NB4 (cell line): ENCODE measurements around the gene JAK1.

ENCODE experiments used
- DNase-seq: peaks from one replicate; pipeline ENCODE4 v3.0.0; 2010; ENCODE audit warnings: low read depth
- H3K4me3 ChIP-seq: one replicate; pipeline ENCODE4 v1.5.1; 2011; ENCODE audit warnings: mild to moderate bottlenecking, low read depth, low read length, moderate library complexity
- MAX ChIP-seq: IDR thresholded peaks from 2 replicates; pipeline ENCODE4 v1.6.1; 2011; ENCODE audit warnings: low read depth, low read length
- MYC ChIP-seq: IDR thresholded peaks from 2 replicates; pipeline ENCODE4 v1.6.1; 2011; ENCODE audit warnings: low read depth, low read length
- POLR2A ChIP-seq: IDR thresholded peaks from 2 replicates; pipeline ENCODE4 v1.6.1; 2011; ENCODE audit warnings: mild to moderate bottlenecking; ENCODE audit not compliant: insufficient read length; ENCODE audit errors: extremely low read depth
- TF ChIP-seq, protein P1 (sequence below): IDR thresholded peaks from one replicate; pipeline ENCODE4 v1.5.1; 2012; ENCODE audit warnings: low read depth, low read length

Gene JAK1

GRCh38 chr1:64942118-64942517 is 24.2 kb downstream of the JAK1 start:
- DNase-seq = no peak
- TF ChIP-seq, protein P1, sequence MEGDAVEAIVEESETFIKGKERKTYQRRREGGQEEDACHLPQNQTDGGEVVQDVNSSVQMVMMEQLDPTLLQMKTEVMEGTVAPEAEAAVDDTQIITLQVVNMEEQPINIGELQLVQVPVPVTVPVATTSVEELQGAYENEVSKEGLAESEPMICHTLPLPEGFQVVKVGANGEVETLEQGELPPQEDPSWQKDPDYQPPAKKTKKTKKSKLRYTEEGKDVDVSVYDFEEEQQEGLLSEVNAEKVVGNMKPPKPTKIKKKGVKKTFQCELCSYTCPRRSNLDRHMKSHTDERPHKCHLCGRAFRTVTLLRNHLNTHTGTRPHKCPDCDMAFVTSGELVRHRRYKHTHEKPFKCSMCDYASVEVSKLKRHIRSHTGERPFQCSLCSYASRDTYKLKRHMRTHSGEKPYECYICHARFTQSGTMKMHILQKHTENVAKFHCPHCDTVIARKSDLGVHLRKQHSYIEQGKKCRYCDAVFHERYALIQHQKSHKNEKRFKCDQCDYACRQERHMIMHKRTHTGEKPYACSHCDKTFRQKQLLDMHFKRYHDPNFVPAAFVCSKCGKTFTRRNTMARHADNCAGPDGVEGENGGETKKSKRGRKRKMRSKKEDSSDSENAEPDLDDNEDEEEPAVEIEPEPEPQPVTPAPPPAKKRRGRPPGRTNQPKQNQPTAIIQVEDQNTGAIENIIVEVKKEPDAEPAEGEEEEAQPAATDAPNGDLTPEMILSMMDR = no peak
- no peak for TF ChIP-seq MYC
- no peak for TF ChIP-seq MAX
- TF ChIP-seq POLR2A = no peak
- no peak overlapping the region for H3K4me3 ChIP-seq

DNA sequence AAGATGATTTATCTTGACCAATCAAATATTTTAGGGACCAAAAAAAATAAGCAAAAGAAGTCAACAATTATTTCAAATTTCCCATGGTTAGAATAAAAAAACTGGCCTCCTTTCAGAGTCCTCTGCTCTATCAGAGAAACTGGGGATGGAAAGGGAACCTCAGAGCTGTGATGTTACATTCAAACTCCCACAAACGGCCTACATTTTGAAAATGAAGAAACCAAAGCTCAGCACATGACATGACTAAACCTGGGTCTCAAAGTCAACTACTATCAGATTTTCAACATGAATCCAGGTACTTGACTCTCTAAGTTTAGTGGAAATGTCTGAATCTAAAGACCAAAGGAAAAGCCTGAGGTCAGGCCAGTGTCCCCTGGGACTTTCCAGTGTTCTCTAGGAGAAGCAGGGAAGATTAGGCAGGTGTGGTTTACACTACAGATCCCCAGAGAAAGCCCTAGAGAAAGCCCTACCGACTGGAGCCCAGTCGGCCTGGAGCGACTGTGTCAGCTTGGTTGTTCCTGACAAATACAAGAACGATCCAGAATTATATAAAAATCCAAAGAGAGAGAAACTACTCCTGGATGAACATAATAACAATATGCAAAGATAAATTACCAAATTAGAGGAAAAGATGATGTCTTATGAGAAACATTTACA is 24.8 kb downstream of the JAK1 start:
- no peak overlapping the region for H3K4me3 ChIP-seq
- DNase-seq = no peak
- no peak for TF ChIP-seq MAX
- no peak for TF ChIP-seq MYC
- no peak for TF ChIP-seq POLR2A
- TF ChIP-seq, protein P1 = no peak

DNA sequence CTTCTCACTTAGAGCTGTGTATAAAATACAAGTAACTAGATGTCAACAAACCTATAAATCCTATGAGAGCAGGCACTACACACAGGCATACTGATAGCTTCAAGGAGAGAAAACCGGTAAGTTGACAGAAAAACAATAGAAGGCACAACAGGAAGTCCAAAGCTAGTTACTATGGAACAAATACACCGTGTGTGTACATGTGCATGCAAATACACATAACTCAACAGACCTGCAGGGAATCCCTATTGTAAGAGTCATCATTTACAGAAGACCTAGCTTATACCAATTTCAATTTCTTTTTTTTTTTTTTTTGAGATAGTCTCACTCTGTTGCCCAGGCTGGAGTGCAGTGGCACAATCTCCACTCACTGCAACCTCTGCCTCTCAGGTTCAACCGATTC is 26.3 kb downstream of the JAK1 start:
- H3K4me3 ChIP-seq = no peak overlapping the region
- TF ChIP-seq MAX = no peak
- no peak for TF ChIP-seq POLR2A
- TF ChIP-seq, protein P1 = no peak
- no peak for TF ChIP-seq MYC
- DNase-seq = no peak

DNA sequence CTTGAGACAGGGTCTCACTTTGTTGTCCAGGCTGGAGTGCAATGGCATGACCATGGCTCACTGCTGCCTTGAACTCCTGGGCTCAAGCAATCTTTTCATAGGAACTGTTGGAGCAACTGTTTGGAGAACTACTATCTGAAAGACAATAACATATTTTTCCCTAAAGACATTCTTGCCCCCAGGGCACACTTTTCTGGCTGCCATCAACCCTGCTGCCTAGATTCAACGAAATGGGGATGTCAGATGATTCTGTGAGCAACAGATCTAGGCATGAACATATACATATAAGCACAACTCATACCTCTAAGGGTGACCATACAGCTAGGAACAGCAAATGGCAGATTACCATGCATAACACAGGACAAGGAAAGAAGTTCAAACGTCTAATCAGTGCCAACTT is 27.4 kb downstream of the JAK1 start:
- TF ChIP-seq MAX (no peak), MYC (no peak), POLR2A (no peak)
- TF ChIP-seq, protein P1 = no peak

DNA sequence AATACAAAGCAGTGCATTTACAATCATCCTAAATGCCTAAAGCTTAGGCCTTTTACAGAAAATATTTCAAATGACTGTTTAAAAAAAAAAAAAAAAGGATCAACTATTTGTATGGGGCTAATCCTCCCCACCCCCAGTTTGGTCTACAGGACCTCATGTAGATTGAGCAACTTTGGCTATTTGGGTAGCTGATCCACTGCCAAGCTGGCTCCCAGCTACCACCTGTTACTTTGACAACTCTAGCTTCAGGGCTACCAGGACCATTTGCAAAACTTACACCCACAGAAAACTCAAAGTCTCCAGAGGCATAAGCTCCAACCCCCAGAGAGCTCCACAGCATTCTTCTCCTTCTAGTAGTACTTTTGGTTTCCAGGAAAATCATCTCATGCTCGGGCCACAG is 29.4 kb downstream of the JAK1 start:
- H3K4me3 ChIP-seq = no peak overlapping the region
- no peak for TF ChIP-seq MAX
- TF ChIP-seq MYC = no peak
- TF ChIP-seq, protein P1 = no peak
- TF ChIP-seq POLR2A = no peak
- DNase-seq = peak; percentile 14

More for the DNA sequence above, 27.4 kb downstream of the JAK1 start:
- DNase-seq = no peak
- H3K4me3 ChIP-seq = no peak overlapping the region

DNA sequence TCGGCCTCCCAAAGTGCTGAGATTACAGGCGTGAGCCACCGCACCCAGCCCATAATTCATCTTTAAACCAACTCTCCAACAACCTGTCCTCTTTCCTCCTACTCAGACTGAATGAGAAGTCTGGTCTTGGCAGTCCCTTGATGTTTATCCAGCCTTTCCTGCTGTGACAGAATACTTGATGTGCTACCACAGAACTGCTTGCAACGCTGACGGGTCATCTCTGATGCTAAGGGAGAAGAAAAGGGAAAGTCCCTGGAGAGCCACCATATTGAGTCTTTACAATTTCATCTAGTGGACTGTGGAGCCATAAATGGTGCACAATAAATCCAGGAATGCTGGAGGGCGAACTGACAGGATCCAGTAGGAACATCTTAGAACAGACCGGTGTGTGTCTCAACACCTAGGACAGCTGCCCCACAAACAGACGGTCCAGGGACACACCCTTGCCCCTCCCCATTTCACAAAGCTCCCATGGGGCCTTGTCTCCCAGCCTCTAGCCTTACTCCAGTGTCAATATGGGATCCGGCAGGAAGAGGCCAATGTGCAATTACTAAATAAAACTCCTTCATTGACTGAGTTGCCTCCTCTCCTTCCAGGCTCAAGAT is 30.7 kb downstream of the JAK1 start:
- H3K4me3 ChIP-seq = no peak overlapping the region
- TF ChIP-seq MYC (no peak), POLR2A (no peak), MAX (no peak)
- TF ChIP-seq, protein P1 = no peak
- DNase-seq = no peak
